HepG2 (cell line): ENCODE measurements around the gene TP73. TPM values are rescaled to one million over a fixed set of nuclear protein-coding genes. Genes with fewer than 3 reads are reported as not detected.
A peak's percentile ranks its signal among the peaks of the same experiment; 100 is the strongest.

Experiments
- ARID3A ChIP-seq: IDR thresholded peaks from 2 replicates; pipeline ENCODE4 v1.6.1; 2012; ENCODE audit warnings: low read depth, low read length, improper control_type of control experiment
- ATF5 ChIP-seq: sonication (generic); formaldehyde crosslinking; IDR thresholded peaks from 2 replicates; pipeline ENCODE4 v1.4.0; 2020; ENCODE audit warnings: mild to moderate bottlenecking, low read depth, missing genetic modification reagents
- CBX5 ChIP-seq: sonication (generic); formaldehyde crosslinking; IDR thresholded peaks from 2 replicates; pipeline ENCODE4 v1.4.0; 2020; ENCODE audit warnings: missing genetic modification reagents, borderline replicate concordance
- DNMT1 ChIP-seq: sonication (generic); formaldehyde crosslinking; IDR thresholded peaks from 2 replicates; pipeline ENCODE4 v1.5.1; 2020; ENCODE audit warnings: mild to moderate bottlenecking, missing genetic modification reagents
- GATAD2A ChIP-seq: IDR thresholded peaks from 2 replicates; pipeline ENCODE4 v1.6.1; 2016
- KDM5A ChIP-seq: fragments of 200-600 bp; sonication (generic); IDR thresholded peaks from 2 replicates; pipeline ENCODE4 v1.7.0; 2018; ENCODE audit warnings: antibody characterized with exemption, mild to moderate bottlenecking, low read length, borderline replicate concordance
- KDM6A ChIP-seq: IDR thresholded peaks from 2 replicates; pipeline ENCODE4 v1.6.1; 2016; ENCODE audit warnings: low read depth
- LRRFIP1 ChIP-seq: sonication (generic); formaldehyde crosslinking; conservative IDR thresholded peaks from 2 replicates; pipeline ENCODE4 v1.4.0; 2020; ENCODE audit warnings: missing genetic modification reagents
- PAF1 ChIP-seq: IDR thresholded peaks from 2 replicates; pipeline ENCODE4 v1.6.1; 2016; ENCODE audit warnings: missing genetic modification reagents, missing compliant biosample characterization
- SP1 ChIP-seq, 2 experiments: fragments of 450-650 bp in 1 of 2; sonication (generic) in 1 of 2; formaldehyde crosslinking in 1 of 2; IDR thresholded peaks; 2 replicates each; pipeline versions ENCODE4 v1.4.0 to v1.6.1; 2016 to 2020; ENCODE audit warnings: missing genetic modification reagents in 1 of 2
- SPEN ChIP-seq: sonication (generic); formaldehyde crosslinking; IDR thresholded peaks from 2 replicates; pipeline ENCODE4 v1.5.1; 2020; ENCODE audit warnings: low read depth, mild to moderate bottlenecking, missing genetic modification reagents
- ZBTB7A ChIP-seq: sonication (generic); formaldehyde crosslinking; IDR thresholded peaks from 2 replicates; pipeline ENCODE4 v1.8.0; 2022; ENCODE audit warnings: mild to moderate bottlenecking, missing genetic modification reagents
- ZNF232 ChIP-seq: sonication (generic); formaldehyde crosslinking; IDR thresholded peaks from 2 replicates; pipeline ENCODE4 v1.4.0; 2020; ENCODE audit warnings: missing genetic modification reagents, borderline replicate concordance
- ZNF503 ChIP-seq: sonication (generic); formaldehyde crosslinking; IDR thresholded peaks from 2 replicates; pipeline ENCODE4 v1.4.0; 2020; ENCODE audit warnings: missing genetic modification reagents
- ZNF639 ChIP-seq: conservative IDR thresholded peaks from 2 replicates; pipeline ENCODE4 v1.6.1; 2018; ENCODE audit warnings: missing genetic modification reagents
- polyA plus RNA-seq, 8 experiments: library from polyadenylated mRNA; depleted of rRNA in 3 of 8; stranded (reverse) in 7 of 8; unstranded in 1 of 8; fragments of >200 nt; fragmentation: Illumina TruSeq in 4 of 8; extraction: Trizol in 4 of 8; gene quantifications; 2 replicates each; pipeline versions ENCODE4 v1.2.1 to v1.2.3, GENCODE V29; 2011 to 2016; ENCODE audit warnings: low read depth in 4 of 8, missing spikeins in 1 of 8, mixed read lengths in 1 of 8; ENCODE audit not compliant: insufficient read depth in 1 of 8
- total RNA-seq, 5 experiments: library from RNA; depleted of rRNA; stranded (reverse); fragments of >200 nt; fragmentation: Illumina TruSeq; extraction: Trizol; gene quantifications; 2 replicates each; pipeline ENCODE4 v1.2.3, GENCODE V29; 2016; ENCODE audit warnings: low read depth in 1 of 5

The TP73 gene
- total and polyA plus RNA-seq, 2 of the 13 experiments (the other 11 are each of a cell fraction or from before 2014, with no cell fraction given), result 0.49 to 1.1 TPM

- TF ChIP-seq ZNF639 (CRISPR knock-in tag), result 0 out of 2 replicates have a peak, but pooled peaks have one; percentile 57
- peak; percentile 68 for TF ChIP-seq KDM6A (CRISPR knock-in tag)
- peak; percentile 80 for TF ChIP-seq SPEN (CRISPR knock-in tag)
- no peak for TF ChIP-seq SP1 (IDR thresholded peaks at IDR 0.05)
- peak; percentile 55 for TF ChIP-seq SP1 (CRISPR knock-in tag; IDR thresholded peaks at IDR 0.05)
- TF ChIP-seq ARID3A, result no peak
- peak; percentile 92; the same call in 1 of the 2 replicates for TF ChIP-seq DNMT1 (CRISPR knock-in tag)
- peak; percentile 59; the same call in 1 of the 2 replicates for TF ChIP-seq KDM5A
- no peak for TF ChIP-seq PAF1
- peak; percentile 38; the same call in 1 of the 2 replicates for TF ChIP-seq GATAD2A (CRISPR knock-in tag)
- 0 out of 2 replicates have a peak, but pooled peaks have one; percentile 18 for TF ChIP-seq ATF5 (CRISPR knock-in tag)
- no peak for TF ChIP-seq LRRFIP1 (CRISPR knock-in tag)
- TF ChIP-seq ZBTB7A, result peak; percentile 82; the same call in 1 of the 2 replicates
- peak; percentile 73 for TF ChIP-seq ZNF503
- peak; percentile 86 for TF ChIP-seq ZNF232 (CRISPR knock-in tag)
- TF ChIP-seq CBX5 (CRISPR knock-in tag), result peak; percentile 72; the same call in 1 of the 2 replicates
Measured at GRCh38 chr1:3775490-3776230, 123.3 kb downstream of the TP73 start (continued).
